ENCODE data around the gene BTK.

GRCh38 chrX:101370888-101371504, 15.0 kb downstream of the BTK start:
- no peak for TF ChIP-seq CTCF (conservative IDR thresholded peaks at IDR 0.05; ENCODE audit: low read depth, low read length)
- no peak for TF ChIP-seq EZH2 (IDR thresholded peaks at IDR 0.05; ENCODE audit: low read length, unreplicated experiment)

All from PC-3 (cell line).